ENCODE results near the gene PDE2A.

- TF ChIP-seq, protein P1, sequence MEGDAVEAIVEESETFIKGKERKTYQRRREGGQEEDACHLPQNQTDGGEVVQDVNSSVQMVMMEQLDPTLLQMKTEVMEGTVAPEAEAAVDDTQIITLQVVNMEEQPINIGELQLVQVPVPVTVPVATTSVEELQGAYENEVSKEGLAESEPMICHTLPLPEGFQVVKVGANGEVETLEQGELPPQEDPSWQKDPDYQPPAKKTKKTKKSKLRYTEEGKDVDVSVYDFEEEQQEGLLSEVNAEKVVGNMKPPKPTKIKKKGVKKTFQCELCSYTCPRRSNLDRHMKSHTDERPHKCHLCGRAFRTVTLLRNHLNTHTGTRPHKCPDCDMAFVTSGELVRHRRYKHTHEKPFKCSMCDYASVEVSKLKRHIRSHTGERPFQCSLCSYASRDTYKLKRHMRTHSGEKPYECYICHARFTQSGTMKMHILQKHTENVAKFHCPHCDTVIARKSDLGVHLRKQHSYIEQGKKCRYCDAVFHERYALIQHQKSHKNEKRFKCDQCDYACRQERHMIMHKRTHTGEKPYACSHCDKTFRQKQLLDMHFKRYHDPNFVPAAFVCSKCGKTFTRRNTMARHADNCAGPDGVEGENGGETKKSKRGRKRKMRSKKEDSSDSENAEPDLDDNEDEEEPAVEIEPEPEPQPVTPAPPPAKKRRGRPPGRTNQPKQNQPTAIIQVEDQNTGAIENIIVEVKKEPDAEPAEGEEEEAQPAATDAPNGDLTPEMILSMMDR (IDR thresholded peaks at IDR 0.05) = no peak
- no peak for TF ChIP-seq EP300 (IDR thresholded peaks at IDR 0.05)
These were observed 18.2 kb downstream of the PDE2A start for GRCh38 chr11:72655896-72656464.
